Aorta (tissue), 5 donors: ENCODE results near the gene KCNK13. TPM values are rescaled to one million over a fixed set of nuclear protein-coding genes. Genes with fewer than 3 reads are reported as not detected.
"Not testable (repeated sequence)": the region's sequence is repeated elsewhere in the genome, so short reads cannot be mapped to it uniquely, and the experiment has no call there.

Experiments
- ATAC-seq: fragments of 200-7000 bp; cut with Tn5 transposase; one replicate; pipeline ENCODE4 v1.9.1; 2022; ENCODE audit warnings: moderate library complexity; ENCODE audit not compliant: low FRiP score
- DNase-seq, 2 donors: peaks; one replicate each; pipeline ENCODE4 v3.0.0-alpha.2; 2020
- H3K27ac ChIP-seq, 2 donors: one replicate each; pipeline ENCODE4 v1.5.1; 2013; ENCODE audit warnings: low read length in 2 of 2, mild to moderate bottlenecking in 2 of 2, moderate library complexity in 2 of 2, control low read depth in 1 of 2, inconsistent platforms in 1 of 2, low read depth in 1 of 2
- H3K27me3 ChIP-seq, 2 donors: one replicate each; pipeline ENCODE4 v1.6.1; 2013; ENCODE audit warnings: control low read depth in 1 of 2, low read length in 1 of 2, mild to moderate bottlenecking in 1 of 2, moderate library complexity in 1 of 2; ENCODE audit not compliant: insufficient read depth in 2 of 2, control insufficient read depth in 1 of 2
- H3K36me3 ChIP-seq, 2 donors: one replicate each; pipeline ENCODE4 v1.6.1; 2013; ENCODE audit warnings: control low read depth in 1 of 2, low read length in 1 of 2, mild to moderate bottlenecking in 1 of 2; ENCODE audit not compliant: insufficient read depth in 2 of 2, control insufficient read depth in 1 of 2
- H3K4me1 ChIP-seq, 2 donors: one replicate each; pipeline ENCODE4 v1.6.1; 2013; ENCODE audit warnings: low read length in 2 of 2, control low read depth in 1 of 2, mild to moderate bottlenecking in 1 of 2, moderate library complexity in 1 of 2; ENCODE audit not compliant: insufficient read depth in 2 of 2, control insufficient read depth in 1 of 2
- H3K4me3 ChIP-seq, 2 donors: one replicate each; pipeline ENCODE4 v1.5.1; 2013; ENCODE audit warnings: low read length in 2 of 2, control low read depth in 1 of 2, mild to moderate bottlenecking in 1 of 2
- H3K9me3 ChIP-seq: one replicate; pipeline ENCODE4 v1.6.1; 2013; ENCODE audit warnings: mild to moderate bottlenecking, low read length; ENCODE audit not compliant: control insufficient read depth
- WGBS, 2 donors: extraction: QIAGEN DNeasy Blood & Tissue Kit; methylation state at CpG; one replicate each; pipeline ENCODE4 v1.1.7; 2013; 5-methylcytosine and 5-hydroxymethylcytosine counted together
- intact Hi-C, 2 donors: fragments of 100-400 bp; cut with DNase I; formaldehyde crosslinking; loops; one replicate each; pipeline versions ENCODE4 v1.14.2 to v1.15.0; 2022
- polyA plus RNA-seq, 2 donors: library from polyadenylated mRNA; stranded (reverse); fragments of 200-250 nt; gene quantifications; one replicate each; pipeline ENCODE4 v1.2.3, GENCODE V29; 2013
- total RNA-seq, 2 donors: library from RNA; stranded (reverse); fragmentation: NEBNext Ultra II Directional; extraction: Animal tissue kit (Norgen Biotek cat#: 25700); gene quantifications; one replicate each; pipeline ENCODE4 v1.2.1, GENCODE V29; 2021
- donor health status: healthy with polysubstance abuse.
- donor health status: Bipolar disorder and iron deficiency.
- donor health status: DM: no; HTN: no; CAD: no.
- donor health status: DM: no; HTN: no; CAD: no.
- donor health status: DM: yes; HTN: yes; CAD: no.

KCNK13 gene
- total and polyA plus RNA-seq, 4 donors: 0.26 to 1.3 (median 0.48) TPM; not detected in 1

DNA sequence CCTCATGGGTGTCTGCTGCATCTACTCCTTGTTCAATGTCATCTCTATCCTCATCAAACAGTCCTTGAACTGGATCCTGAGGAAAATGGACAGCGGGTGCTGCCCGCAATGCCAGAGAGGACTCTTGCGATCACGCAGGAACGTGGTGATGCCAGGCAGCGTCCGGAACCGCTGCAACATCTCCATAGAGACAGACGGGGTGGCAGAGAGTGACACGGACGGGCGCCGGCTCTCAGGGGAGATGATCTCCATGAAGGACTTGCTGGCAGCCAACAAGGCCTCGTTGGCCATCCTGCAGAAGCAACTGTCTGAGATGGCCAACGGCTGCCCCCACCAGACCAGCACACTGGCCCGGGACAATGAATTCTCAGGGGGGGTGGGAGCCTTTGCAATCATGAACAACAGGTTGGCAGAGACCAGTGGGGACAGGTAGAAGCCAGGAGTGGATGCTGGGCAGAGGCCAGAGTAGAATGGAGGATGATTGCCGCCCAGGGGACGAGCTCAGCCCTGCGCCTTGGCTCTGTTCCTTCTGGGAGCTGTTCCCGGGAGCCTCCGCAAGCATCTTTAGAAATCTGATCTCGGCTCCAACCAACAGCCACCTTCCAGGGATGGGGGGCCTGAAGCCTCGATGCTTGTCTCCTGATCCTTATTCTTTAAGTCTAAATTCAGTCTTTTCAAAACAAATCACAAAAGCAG, 122.9 kb downstream of the KCNK13 start:
- Histone ChIP-seq H3K27me3 (no peaks in the 10 kb centered on the region), H3K9me3 (peaks cover 3% of the 10 kb centered on the region), H3K4me1 (no peaks in the 10 kb centered on the region), H3K36me3 (no peaks in the 10 kb centered on the region), H3K27ac (no peak overlapping the region), H3K4me3 (no peak overlapping the region)
- ATAC-seq: no peak
- DNase-seq: no peak
- WGBS, 2 donors: 85% methylated on average over 23 of the region's 23 CpGs
- intact Hi-C loops: no loop called here

GRCh38 chr14:90188588-90188987, 126.8 kb downstream of the KCNK13 start:
- Histone ChIP-seq H3K4me3 (no peak overlapping the region), H3K27ac (no peak overlapping the region), H3K9me3 (no peaks in the 10 kb centered on the region), H3K36me3 (no peaks in the 10 kb centered on the region), H3K27me3 (no peaks in the 10 kb centered on the region), H3K4me1 (no peaks in the 10 kb centered on the region)
- intact Hi-C loops: no loop called here
- ATAC-seq (no peak), DNase-seq (no peak)
- 79 to 86% methylated on average over 2 of the region's 2 CpGs for WGBS, 2 donors

DNA sequence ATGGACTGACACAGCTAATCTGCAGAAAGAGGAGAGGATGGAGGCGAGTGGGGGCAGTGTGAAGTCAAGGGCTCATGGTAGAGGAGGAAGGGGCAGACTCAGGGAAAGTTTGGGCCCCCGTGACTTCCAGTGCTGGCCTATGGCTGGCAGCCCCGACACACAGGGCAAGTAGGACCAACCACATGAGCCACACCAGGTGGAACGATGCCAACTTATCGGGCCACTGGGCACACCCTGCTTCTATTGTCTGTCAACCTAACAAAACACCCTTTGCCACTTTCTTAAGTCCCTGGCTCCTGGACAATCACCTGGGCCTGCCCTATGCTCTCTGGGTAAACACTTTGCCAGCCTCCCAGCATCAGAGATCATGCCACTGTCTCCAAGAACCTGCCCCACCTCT, 129.4 kb downstream of the KCNK13 start:
- H3K27ac ChIP-seq: no peak overlapping the region
- no peaks in the 10 kb centered on the region for H3K9me3 ChIP-seq
- H3K4me3 ChIP-seq: no peak overlapping the region
- H3K27me3 ChIP-seq: no peaks in the 10 kb centered on the region
- intact Hi-C loops: no loop called here
- no peak for ATAC-seq
- no peaks in the 10 kb centered on the region for H3K4me1 ChIP-seq
- 79 to 95% methylated on average over 5 of the region's 5 CpGs for WGBS, 2 donors
- no peaks in the 10 kb centered on the region for H3K36me3 ChIP-seq
- no peak for DNase-seq

GRCh38 chr14:90191585-90191984, 129.8 kb downstream of the KCNK13 start:
- no peaks in the 10 kb centered on the region for H3K4me1 ChIP-seq
- no peaks in the 10 kb centered on the region for H3K27me3 ChIP-seq
- 62 to 70% methylated on average over 7 of the region's 7 CpGs for WGBS, 2 donors
- no peaks in the 10 kb centered on the region for H3K36me3 ChIP-seq
- no peak overlapping the region for H3K27ac ChIP-seq
- DNase-seq (no peak), ATAC-seq (no peak)
- no peak overlapping the region for H3K4me3 ChIP-seq
- intact Hi-C loops: no loop called here
- no peaks in the 10 kb centered on the region for H3K9me3 ChIP-seq

DNA sequence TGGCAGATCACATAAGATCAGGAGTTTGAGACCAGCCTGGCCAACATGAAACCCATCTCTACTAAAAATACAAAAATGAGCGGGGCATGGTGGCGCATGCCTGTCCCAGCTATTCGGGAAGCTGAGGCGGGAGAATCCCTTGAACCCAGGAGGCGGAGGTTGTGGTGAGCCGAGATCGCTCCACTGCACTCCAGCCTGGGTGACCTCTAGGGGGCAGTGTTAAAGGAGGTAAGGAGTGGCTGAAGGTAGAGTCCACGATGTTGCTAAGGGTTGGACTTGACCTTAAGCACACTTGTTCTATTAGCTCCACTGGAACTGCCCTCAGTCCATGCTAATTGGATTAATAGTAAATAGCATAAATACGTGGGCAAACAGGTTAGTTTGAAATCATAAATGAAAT, 132.1 kb downstream of the KCNK13 start:
- Histone ChIP-seq H3K9me3 (no peaks in the 10 kb centered on the region), H3K4me1 (no peaks in the 10 kb centered on the region), H3K27me3 (no peaks in the 10 kb centered on the region), H3K4me3 (no peak overlapping the region), H3K36me3 (no peaks in the 10 kb centered on the region), H3K27ac (no peak overlapping the region)
- no peak for ATAC-seq
- WGBS, 2 donors: 51 to 54% methylated on average over 9 of the region's 9 CpGs
- DNase-seq: no peak
- intact Hi-C loops: no loop called here

GRCh38 chr14:90194706-90195105, 132.9 kb downstream of the KCNK13 start:
- H3K36me3 ChIP-seq: no peaks in the 10 kb centered on the region
- DNase-seq (no peak), ATAC-seq (no peak)
- H3K27me3 ChIP-seq: no peaks in the 10 kb centered on the region
- intact Hi-C loops: no loop called here
- WGBS, 2 donors: 87 to 88% methylated on average over 5 of the region's 5 CpGs
- H3K4me1 ChIP-seq: no peaks in the 10 kb centered on the region
- no peak overlapping the region for H3K4me3 ChIP-seq
- H3K27ac ChIP-seq: no peak overlapping the region
- H3K9me3 ChIP-seq: no peaks in the 10 kb centered on the region

GRCh38 chr14:90198541-90199060, 136.8 kb downstream of the KCNK13 start:
- H3K4me1 ChIP-seq: no peaks in the 10 kb centered on the region
- intact Hi-C loops: no loop called here
- ATAC-seq: no peak
- no peak for DNase-seq
- H3K36me3 ChIP-seq: no peaks in the 10 kb centered on the region
- H3K27ac ChIP-seq: no peak overlapping the region
- WGBS, 2 donors: 82 to 83% methylated on average over 11 to 12 of the region's 12 CpGs
- no peak overlapping the region for H3K4me3 ChIP-seq
- H3K9me3 ChIP-seq: peaks cover 3% of the 10 kb centered on the region
- H3K27me3 ChIP-seq: no peaks in the 10 kb centered on the region

- DNase-seq, intact Hi-C loops: not testable (repeated sequence)
These were observed 138.8 kb downstream of the KCNK13 start for GRCh38 chr14:90200546-90200945.

GRCh38 chr14:90201344-90201743, 139.6 kb downstream of the KCNK13 start:
- Histone ChIP-seq H3K9me3 (peaks cover 4% of the 10 kb centered on the region), H3K27ac (no peak overlapping the region), H3K27me3 (no peaks in the 10 kb centered on the region), H3K36me3 (no peaks in the 10 kb centered on the region), H3K4me3 (no peak overlapping the region), H3K4me1 (no peaks in the 10 kb centered on the region)
- intact Hi-C loops: no loop called here
- 76 to 85% methylated on average over 2 of the region's 2 CpGs for WGBS, 2 donors
- ATAC-seq: no peak
- no peak for DNase-seq

More at GRCh38 chr14:90200546-90200945, 138.8 kb downstream of the KCNK13 start:
- not testable (repeated sequence) for H3K4me1 ChIP-seq, H3K4me3 ChIP-seq, H3K36me3 ChIP-seq, ATAC-seq, H3K27ac ChIP-seq, H3K9me3 ChIP-seq, H3K27me3 ChIP-seq
- 58 to 71% methylated on average over 4 of the region's 4 CpGs for WGBS, 2 donors
